ENCODE data around the gene NCKAP5.

- TF ChIP-seq TAF1 (IDR thresholded peaks at IDR 0.05; ENCODE audit: low read depth) (no peak), USF1 (IDR thresholded peaks at IDR 0.05) (no peak), YY1 (IDR thresholded peaks at IDR 0.05; ENCODE audit: low read depth) (no peak), CREB1 (IDR thresholded peaks at IDR 0.05; ENCODE audit: low read depth) (no peak), REST (IDR thresholded peaks at IDR 0.05; ENCODE audit: low read depth) (no peak), ZBTB7A (IDR thresholded peaks at IDR 0.05; ENCODE audit: low read depth) (no peak), CEBPB (IDR thresholded peaks at IDR 0.05) (no peak), TCF12 (IDR thresholded peaks at IDR 0.05; ENCODE audit: low read depth) (no peak), EP300 (IDR thresholded peaks at IDR 0.05; ENCODE audit: borderline replicate concordance) (no peak), RAD21 (IDR thresholded peaks at IDR 0.05; ENCODE audit: low read depth) (no peak), MAX (IDR thresholded peaks at IDR 0.05) (no peak)
These were observed 563.6 kb downstream of the NCKAP5 start for GRCh38 chr2:133004623-133005022.
